Mesendoderm (in vitro differentiated cells): ENCODE results near the gene SOX12.

Experiments used
- DNase-seq: peaks from one replicate; pipeline ENCODE4 v3.0.0; 2013
- H2AK5ac ChIP-seq: 2 replicates; pipeline ENCODE4 v1.6.1; 2013; ENCODE audit warnings: low read length, inconsistent platforms
- H2BK120ac ChIP-seq: 2 replicates; pipeline ENCODE4 v1.6.1; 2013; ENCODE audit warnings: low read depth, mild to moderate bottlenecking, low read length, moderate library complexity, mixed read lengths
- H2BK15ac ChIP-seq: replicated peaks from 2 replicates; pipeline ENCODE4 v1.6.1; 2013; ENCODE audit warnings: low read depth, mild to moderate bottlenecking, moderate library complexity
- H2BK5ac ChIP-seq: 2 replicates; pipeline ENCODE4 v1.6.1; 2013; ENCODE audit warnings: low read length, inconsistent platforms
- H3K18ac ChIP-seq: 2 replicates; pipeline ENCODE4 v1.6.1; 2013; ENCODE audit warnings: mild to moderate bottlenecking, low read length, mixed read lengths
- H3K23ac ChIP-seq: one replicate; pipeline ENCODE4 v1.6.1; 2013; ENCODE audit warnings: low read length
- H3K27ac ChIP-seq: 2 replicates; pipeline ENCODE4 v1.5.1; 2013; ENCODE audit warnings: low read depth, mild to moderate bottlenecking, inconsistent platforms, low read length, moderate library complexity
- H3K27me3 ChIP-seq: 2 replicates; pipeline ENCODE4 v1.6.1; 2013; ENCODE audit warnings: low read length, control low read depth, mild to moderate bottlenecking, inconsistent platforms; ENCODE audit not compliant: insufficient read depth, poor library complexity
- H3K36me3 ChIP-seq: 2 replicates; pipeline ENCODE4 v1.6.1; 2013; ENCODE audit warnings: low read length, inconsistent platforms; ENCODE audit not compliant: control insufficient read depth, insufficient read depth
- H3K4ac ChIP-seq: one replicate; pipeline ENCODE4 v1.6.1; 2013; ENCODE audit warnings: low read depth, mild to moderate bottlenecking, low read length, moderate library complexity
- H3K4me1 ChIP-seq: 2 replicates; pipeline ENCODE4 v1.6.1; 2013; ENCODE audit warnings: low read depth, low read length, inconsistent platforms; ENCODE audit not compliant: control insufficient read depth
- H3K4me2 ChIP-seq: 2 replicates; pipeline ENCODE4 v1.6.1; 2013; ENCODE audit warnings: low read length
- H3K4me3 ChIP-seq: 2 replicates; pipeline ENCODE4 v1.5.1; 2013; ENCODE audit warnings: mild to moderate bottlenecking, low read length
- H3K56ac ChIP-seq: one replicate; pipeline ENCODE4 v1.6.1; 2013; ENCODE audit warnings: low read length
- H3K79me1 ChIP-seq: 2 replicates; pipeline ENCODE4 v1.6.1; 2013; ENCODE audit warnings: low read length, inconsistent platforms
- H3K79me2 ChIP-seq: 2 replicates; pipeline ENCODE4 v1.6.1; 2013; ENCODE audit warnings: mild to moderate bottlenecking, low read length; ENCODE audit not compliant: control insufficient read depth, insufficient read depth
- H3K9ac ChIP-seq: 2 replicates; pipeline ENCODE4 v1.6.1; 2013; ENCODE audit warnings: low read length, inconsistent platforms
- H4K5ac ChIP-seq: one replicate; pipeline ENCODE4 v1.6.1; 2013; ENCODE audit warnings: low read length
- H4K8ac ChIP-seq: one replicate; pipeline ENCODE4 v1.6.1; 2013; ENCODE audit warnings: low read depth, mild to moderate bottlenecking, control low read depth, low read length, moderate library complexity
- WGBS: extraction: QIAGEN DNeasy Blood & Tissue Kit; methylation state at CpG from one replicate; pipeline ENCODE4 v1.1.7; 2013; ENCODE audit warnings: low lambda C conversion rate, missing lambda C conversion rate; ENCODE audit not compliant: insufficient coverage; ENCODE audit errors: extremely low coverage; 5-methylcytosine and 5-hydroxymethylcytosine counted together

SOX12 gene

DNA sequence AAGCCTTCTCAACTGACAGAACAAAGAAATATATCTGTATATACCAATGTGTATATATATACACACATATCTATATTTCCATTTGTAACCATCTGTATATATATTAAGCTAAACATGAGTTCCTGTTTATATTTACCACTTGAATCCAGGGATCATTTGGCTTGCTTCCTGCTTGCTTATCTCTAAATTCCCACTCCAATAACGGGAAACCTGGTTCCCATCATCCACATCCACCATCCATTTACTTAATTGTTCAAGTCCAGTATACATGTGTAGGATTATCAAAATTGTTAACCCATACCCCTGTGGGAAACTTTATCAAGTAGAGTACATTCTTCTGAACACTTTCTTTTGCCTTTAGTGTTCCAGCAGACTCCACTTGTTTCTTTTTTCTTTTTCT lies 12.5 kb upstream of the SOX12 start:
- no peak overlapping the region for H3K23ac ChIP-seq

GRCh38 chr20:313402-313801 lies 11.9 kb upstream of the SOX12 start:
- no peaks in the 10 kb centered on the region for H3K36me3 ChIP-seq
- no peaks in the 10 kb centered on the region for H3K27me3 ChIP-seq
- H3K27ac ChIP-seq, result no peak overlapping the region
- no peak overlapping the region for H2BK15ac ChIP-seq
- no peak overlapping the region for H2BK120ac ChIP-seq
- H3K9ac ChIP-seq, result no peak overlapping the region
- no peak overlapping the region for H4K5ac ChIP-seq
- no peaks in the 10 kb centered on the region for H3K79me1 ChIP-seq
- no peak overlapping the region for H2AK5ac ChIP-seq
- no peak overlapping the region for H3K23ac ChIP-seq
- H3K56ac ChIP-seq, result no peak overlapping the region
- H3K4me3 ChIP-seq, result no peak overlapping the region
- no CpG with 5 or more reads among the region's 5 CpGs for WGBS
- H2BK5ac ChIP-seq, result no peak overlapping the region
- no peak overlapping the region for H3K18ac ChIP-seq
- H3K4me1 ChIP-seq, result peaks cover 2% of the 10 kb centered on the region
- no peak overlapping the region for H3K4ac ChIP-seq
- H3K79me2 ChIP-seq, result no peaks in the 10 kb centered on the region
- no peak overlapping the region for H3K4me2 ChIP-seq
- DNase-seq, result no peak
- no peak overlapping the region for H4K8ac ChIP-seq

More for the DNA sequence above, 12.5 kb upstream of the SOX12 start:
- H3K36me3 ChIP-seq, result no peaks in the 10 kb centered on the region
- no CpG with 5 or more reads among the region's 1 CpG for WGBS
- no peak overlapping the region for H2BK120ac ChIP-seq
- H3K4me3 ChIP-seq, result no peak overlapping the region
- H3K9ac ChIP-seq, result no peak overlapping the region
- no peak overlapping the region for H3K56ac ChIP-seq
- no peak overlapping the region for H3K4ac ChIP-seq
- DNase-seq, result no peak
- H3K4me2 ChIP-seq, result no peak overlapping the region
- no peaks in the 10 kb centered on the region for H3K27me3 ChIP-seq
- no peak overlapping the region for H3K27ac ChIP-seq
- H4K5ac ChIP-seq, result no peak overlapping the region
- no peak overlapping the region for H3K18ac ChIP-seq
- no peak overlapping the region for H4K8ac ChIP-seq
- no peaks in the 10 kb centered on the region for H3K79me2 ChIP-seq
- no peaks in the 10 kb centered on the region for H3K79me1 ChIP-seq
- H2BK15ac ChIP-seq, result no peak overlapping the region
- H2AK5ac ChIP-seq, result no peak overlapping the region
- H3K4me1 ChIP-seq, result peaks cover 2% of the 10 kb centered on the region
- no peak overlapping the region for H2BK5ac ChIP-seq

DNA sequence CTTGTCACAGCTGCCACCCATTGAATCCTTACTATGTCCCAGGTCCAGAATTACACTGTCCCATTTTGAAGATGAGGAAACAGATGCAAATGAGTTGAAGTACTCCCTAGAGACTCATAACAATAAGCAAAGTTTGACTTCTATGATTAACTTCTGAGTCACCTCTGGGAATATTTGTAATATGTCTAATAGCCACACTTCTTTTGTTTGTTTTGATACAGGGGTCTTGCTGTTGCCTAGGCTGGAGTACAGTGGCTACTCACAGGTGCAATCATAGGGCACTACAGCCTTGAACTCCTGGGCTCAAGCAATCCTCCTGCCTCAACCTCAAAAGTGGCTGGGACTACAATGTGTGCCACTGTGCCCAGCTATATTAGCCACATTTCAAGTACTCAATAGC lies 11.4 kb upstream of the SOX12 start:
- DNase-seq, result no peak
- H4K5ac ChIP-seq, result no peak overlapping the region
- H3K9ac ChIP-seq, result no peak overlapping the region
- H3K4ac ChIP-seq, result no peak overlapping the region
- no peak overlapping the region for H2BK120ac ChIP-seq
- peaks cover under 1% of the 10 kb centered on the region for H3K4me1 ChIP-seq
- H3K4me3 ChIP-seq, result no peak overlapping the region
- no peaks in the 10 kb centered on the region for H3K79me1 ChIP-seq
- no peak overlapping the region for H3K18ac ChIP-seq
- H3K27ac ChIP-seq, result no peak overlapping the region
- H3K23ac ChIP-seq, result no peak overlapping the region
- no peak overlapping the region for H4K8ac ChIP-seq
- H3K4me2 ChIP-seq, result no peak overlapping the region
- H2BK15ac ChIP-seq, result no peak overlapping the region
- H3K56ac ChIP-seq, result no peak overlapping the region
- H3K36me3 ChIP-seq, result no peaks in the 10 kb centered on the region
- H3K79me2 ChIP-seq, result no peaks in the 10 kb centered on the region
- no peak overlapping the region for H2BK5ac ChIP-seq
- no peak overlapping the region for H2AK5ac ChIP-seq
- H3K27me3 ChIP-seq, result no peaks in the 10 kb centered on the region

DNA sequence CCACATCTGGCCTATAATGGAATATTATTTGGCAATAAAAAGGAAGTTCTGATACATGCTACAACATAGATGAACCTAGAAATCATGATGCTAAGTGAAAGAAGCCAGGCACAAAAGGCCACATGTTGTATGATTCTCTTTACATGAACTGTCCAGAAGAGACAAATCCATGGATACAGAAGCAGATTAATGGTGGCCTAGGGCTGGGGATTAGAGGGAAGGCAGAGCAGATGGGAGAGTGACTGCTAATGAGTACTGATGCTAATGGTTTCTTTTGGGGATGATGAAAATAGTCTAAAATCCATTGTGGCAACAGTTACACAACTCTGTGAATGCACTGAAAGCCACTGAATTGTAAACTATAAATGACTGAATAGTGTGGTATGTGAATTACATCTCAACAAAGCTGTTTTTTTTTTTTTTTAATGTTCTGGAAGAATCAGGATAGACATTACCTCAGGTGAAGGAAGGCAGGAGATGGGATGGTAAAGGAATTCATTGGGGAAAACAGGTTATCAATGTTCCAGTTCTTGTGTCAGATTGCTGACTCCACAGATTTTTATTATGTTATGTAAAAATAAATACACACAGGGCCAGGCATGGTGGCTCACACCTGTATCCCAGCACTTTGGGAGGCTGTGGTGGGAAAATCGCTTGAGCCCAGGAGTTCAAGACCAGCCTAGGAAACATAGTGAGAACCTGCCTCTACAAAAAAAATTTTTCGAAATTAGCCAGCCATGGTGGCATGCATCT lies 8.9 kb upstream of the SOX12 start:
- H4K5ac ChIP-seq, result no peak overlapping the region
- no peak overlapping the region for H3K4me3 ChIP-seq
- no peak overlapping the region for H3K56ac ChIP-seq
- no peaks in the 10 kb centered on the region for H3K36me3 ChIP-seq
- no peak overlapping the region for H3K18ac ChIP-seq
- no peaks in the 10 kb centered on the region for H3K79me1 ChIP-seq
- no peak overlapping the region for H3K9ac ChIP-seq
- no peak overlapping the region for H2AK5ac ChIP-seq
- no peaks in the 10 kb centered on the region for H3K4me1 ChIP-seq
- H2BK15ac ChIP-seq, result no peak overlapping the region
- DNase-seq, result no peak
- H3K4me2 ChIP-seq, result no peak overlapping the region
- no peak overlapping the region for H3K23ac ChIP-seq
- no peak overlapping the region for H2BK120ac ChIP-seq
- H2BK5ac ChIP-seq, result no peak overlapping the region
- WGBS, result no CpG with 5 or more reads among the region's 2 CpGs
- H4K8ac ChIP-seq, result no peak overlapping the region
- no peaks in the 10 kb centered on the region for H3K27me3 ChIP-seq
- no peaks in the 10 kb centered on the region for H3K79me2 ChIP-seq
- no peak overlapping the region for H3K4ac ChIP-seq
- H3K27ac ChIP-seq, result no peak overlapping the region

GRCh38 chr20:324177-325044 lies 941 bp upstream of the SOX12 start:
- no peaks in the 10 kb centered on the region for H3K27me3 ChIP-seq
- peak overlapping the region; percentile 72 for H3K9ac ChIP-seq
- H3K27ac ChIP-seq, result peak overlapping the region; percentile 71
- no peak overlapping the region for H2BK120ac ChIP-seq
- H3K4me2 ChIP-seq, result peak overlapping the region; percentile 71
- peak; percentile 96 for DNase-seq
- H3K79me2 ChIP-seq, result peaks cover 15% of the 10 kb centered on the region
- no peak overlapping the region for H2AK5ac ChIP-seq
- peak overlapping the region; percentile 59 for H3K4me3 ChIP-seq
- peak overlapping the region; percentile 60 for H3K18ac ChIP-seq
- H3K56ac ChIP-seq, result peak overlapping the region; percentile 93
- WGBS, result no CpG with 5 or more reads among the region's 69 CpGs
- H3K36me3 ChIP-seq, result peaks cover 3% of the 10 kb centered on the region
- H3K79me1 ChIP-seq, result peaks cover 12% of the 10 kb centered on the region
- no peak overlapping the region for H3K4ac ChIP-seq
- H3K4me1 ChIP-seq, result no peaks in the 10 kb centered on the region
- H2BK5ac ChIP-seq, result peak overlapping the region; percentile 46
- H3K23ac ChIP-seq, result no peak overlapping the region
- H2BK15ac ChIP-seq, result no peak overlapping the region
- no peak overlapping the region for H4K8ac ChIP-seq
- H4K5ac ChIP-seq, result no peak overlapping the region
